Measurements from ENCODE around the gene BTBD6.

BTBD6 gene

GRCh38 chr14:105248368-105249181 is at the start of gene BTBD6:
BTBD6 (plus strand) TSS chr14:105248533; CDS start chr14:105248712, 179 bp downstream.
- peak; percentile 92 for DNase-seq

DNA sequence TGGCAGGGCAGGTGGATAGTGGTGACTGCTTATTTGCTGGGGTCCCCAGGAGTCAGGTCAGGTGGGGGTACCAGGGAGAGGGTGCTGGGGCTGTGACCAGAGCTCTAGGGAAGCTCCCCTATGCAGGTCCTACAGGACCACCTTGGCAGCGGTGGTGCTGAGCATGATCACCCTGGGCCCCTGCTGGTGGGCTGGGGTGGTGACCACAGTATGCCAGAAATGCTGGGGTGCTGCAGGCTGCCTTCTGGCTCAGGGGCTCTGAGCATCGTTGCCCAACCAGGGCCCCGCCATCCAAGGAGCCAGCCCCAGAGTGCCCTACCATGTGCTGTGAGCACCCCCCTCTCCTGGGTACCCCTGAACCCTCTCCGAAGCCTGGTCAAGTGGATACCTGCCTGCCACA is 49.7 kb upstream of the BTBD6 start:
- no peak for DNase-seq

- peak; percentile 32 for DNase-seq
Observed at GRCh38 chr14:105199093-105199492, 49.2 kb upstream of the BTBD6 start.

GRCh38 chr14:105200074-105200473 is 48.3 kb upstream of the BTBD6 start:
- DNase-seq: no peak

DNA sequence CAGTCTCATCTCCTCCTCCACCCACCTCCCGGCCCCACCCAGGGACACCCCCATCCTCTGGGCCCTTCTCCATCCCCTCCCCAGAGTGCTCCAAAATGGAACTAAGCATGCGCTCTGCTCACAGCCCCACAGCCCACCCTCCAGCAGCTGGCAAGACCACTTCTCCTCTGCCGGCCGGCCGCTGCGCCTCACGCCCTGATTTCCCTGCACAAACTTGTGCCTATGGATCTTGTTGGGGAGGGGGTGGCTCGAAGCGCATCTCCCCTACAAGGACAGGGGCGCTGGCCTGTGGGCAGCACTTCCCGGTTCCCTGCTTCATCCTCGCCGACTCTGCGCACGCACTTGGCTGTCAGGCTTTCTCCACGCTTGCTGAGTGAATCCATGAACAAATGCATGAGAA is 47.7 kb upstream of the BTBD6 start:
- DNase-seq: no peak

- DNase-seq: peak; percentile 29
Observed at GRCh38 chr14:105201156-105201924, 47.0 kb upstream of the BTBD6 start.

DNA sequence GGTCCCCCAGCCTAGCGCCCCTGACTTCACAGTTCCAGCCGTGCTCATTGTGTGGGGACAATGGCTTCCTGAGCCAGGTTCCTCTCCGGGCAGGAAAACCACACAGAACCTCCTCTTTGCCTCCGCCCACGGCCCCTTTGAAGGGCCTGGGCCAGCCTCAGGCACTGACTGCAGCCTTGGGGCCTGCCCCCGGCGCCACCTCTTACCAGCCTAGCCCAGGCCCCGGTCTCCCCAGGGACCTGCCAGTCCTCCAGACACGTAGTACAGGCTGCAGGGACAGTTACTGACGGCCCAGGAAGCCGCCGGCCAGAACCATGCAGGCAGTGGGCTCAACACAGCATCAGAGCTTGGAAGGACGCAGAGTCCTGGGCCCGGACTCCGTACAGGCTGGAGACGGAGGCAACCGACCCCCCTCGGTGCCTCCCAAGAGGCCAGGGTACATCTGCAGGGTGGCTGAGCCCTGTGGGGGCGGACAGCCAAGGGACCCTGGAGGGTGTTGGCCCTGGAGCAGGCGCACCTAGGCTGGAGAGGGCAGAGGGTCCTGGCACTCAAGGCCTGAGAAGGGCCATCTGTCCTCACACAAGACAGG is 46.3 kb upstream of the BTBD6 start:
- DNase-seq: no peak

- DNase-seq: peak; percentile 76
Observed at GRCh38 chr14:105203057-105203531, 45.2 kb upstream of the BTBD6 start.

DNA sequence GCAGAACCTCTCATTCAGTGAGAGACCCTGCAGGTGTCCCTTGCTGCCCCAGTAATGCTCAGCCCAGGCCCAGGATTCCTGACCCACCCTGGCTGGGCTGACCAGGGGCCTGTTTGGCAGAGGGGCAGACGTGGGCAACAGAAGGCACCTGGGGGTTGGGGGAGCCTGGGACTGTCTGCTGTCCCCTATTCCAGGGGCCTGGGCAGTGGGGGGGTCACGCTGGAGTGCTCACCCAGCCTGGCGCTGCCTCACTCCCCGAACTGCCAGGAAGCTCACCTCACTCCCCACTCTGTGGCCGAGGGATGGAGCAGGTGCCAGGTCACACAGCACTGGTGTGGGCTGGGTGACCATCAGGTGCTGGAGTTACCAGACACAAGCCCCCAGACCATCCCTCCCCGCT is 44.6 kb upstream of the BTBD6 start:
- no peak for DNase-seq

GRCh38 chr14:105204206-105204930 is 44.0 kb upstream of the BTBD6 start:
- DNase-seq: no peak

DNA sequence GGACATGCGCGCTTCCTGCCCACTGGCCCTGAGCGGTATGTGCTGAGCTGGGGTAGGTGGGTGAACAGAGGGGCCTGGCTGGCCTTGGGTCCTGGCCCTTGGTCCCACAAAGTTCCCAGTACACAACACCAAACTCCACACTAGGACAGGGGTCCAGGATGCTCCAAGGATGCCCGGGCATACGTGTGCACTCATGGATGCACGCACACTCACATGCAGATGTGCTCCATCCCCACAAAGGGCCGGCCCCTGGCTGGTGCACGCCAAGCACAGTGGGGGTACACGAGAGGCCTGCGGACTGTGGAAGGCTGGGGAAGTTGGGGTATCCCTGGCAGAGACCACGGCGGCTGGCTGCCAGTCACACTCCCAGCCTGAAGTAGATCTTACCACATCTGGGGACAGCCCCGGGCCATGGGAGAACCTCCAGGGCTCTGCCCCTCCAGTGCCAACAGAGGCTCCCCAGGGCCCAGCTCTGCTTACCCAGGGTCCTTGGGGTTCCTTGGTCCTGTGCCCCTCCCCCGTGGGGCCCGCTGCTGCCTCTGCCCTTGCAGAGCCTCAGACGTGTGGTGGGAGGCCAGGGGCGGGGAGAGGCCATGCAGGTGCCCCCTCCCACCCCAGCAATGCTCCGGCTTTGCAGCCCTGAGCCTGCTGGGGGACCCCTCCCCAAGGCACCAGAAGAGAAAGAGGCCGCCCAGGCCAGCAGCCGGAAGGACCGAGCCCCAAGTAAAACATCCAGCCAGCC is 43.2 kb upstream of the BTBD6 start:
- DNase-seq: no peak

DNA sequence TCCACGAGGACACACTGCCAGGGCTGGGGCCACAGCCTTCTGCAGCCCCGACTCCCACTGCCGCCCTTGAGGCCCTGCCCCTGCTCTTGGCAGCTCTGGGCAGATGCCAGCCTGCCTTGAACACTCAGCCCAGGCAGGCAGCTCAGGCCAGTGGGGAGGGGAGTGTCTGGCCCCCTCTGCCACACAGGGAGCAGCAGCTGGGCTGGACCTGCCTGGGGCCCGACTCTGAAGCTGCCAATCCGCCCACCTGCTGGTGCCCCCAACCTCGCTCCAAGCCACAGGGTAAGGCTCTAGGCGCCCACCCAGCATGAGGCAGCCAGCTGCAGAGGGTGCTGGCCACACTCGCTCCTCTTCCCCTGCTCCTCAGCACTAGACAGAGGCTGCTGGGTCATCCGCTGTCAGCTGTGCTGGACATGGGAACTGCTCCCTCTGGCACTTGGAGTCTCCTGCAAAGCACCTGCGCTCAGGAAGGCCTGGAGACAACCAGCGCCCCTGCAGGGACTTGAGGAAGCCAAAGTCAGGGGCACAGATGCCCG is 42.6 kb upstream of the BTBD6 start:
- DNase-seq: peak; percentile 39

GRCh38 chr14:105206873-105207272 is 41.5 kb upstream of the BTBD6 start:
- no peak for DNase-seq

DNA sequence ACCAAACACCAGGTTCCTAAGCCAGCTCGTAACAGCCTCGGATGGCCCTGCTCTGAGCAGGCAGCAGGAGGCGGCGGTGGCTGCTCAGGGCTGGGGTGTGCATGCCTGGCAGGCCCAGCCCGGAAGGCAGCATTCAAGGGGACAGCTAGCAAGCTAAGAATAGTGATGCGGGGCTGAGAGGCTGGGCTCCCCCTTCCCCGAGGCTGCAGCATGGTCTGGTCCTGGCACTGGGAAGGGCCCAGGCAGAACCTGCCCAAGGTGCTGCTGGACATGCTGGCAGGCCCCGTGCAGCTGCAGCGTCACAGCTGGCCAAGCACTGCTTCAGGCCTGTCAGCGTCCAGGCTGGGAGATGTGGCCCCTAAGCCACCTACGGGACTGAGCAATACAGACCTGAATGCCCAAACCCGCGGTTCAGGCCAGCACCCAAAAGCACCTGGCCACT is 40.9 kb upstream of the BTBD6 start:
- peak; percentile 27 for DNase-seq

- DNase-seq: no peak
Observed at GRCh38 chr14:105207996-105208737, 40.2 kb upstream of the BTBD6 start.

GRCh38 chr14:105208738-105209075 is 39.6 kb upstream of the BTBD6 start:
- DNase-seq: no peak

DNA sequence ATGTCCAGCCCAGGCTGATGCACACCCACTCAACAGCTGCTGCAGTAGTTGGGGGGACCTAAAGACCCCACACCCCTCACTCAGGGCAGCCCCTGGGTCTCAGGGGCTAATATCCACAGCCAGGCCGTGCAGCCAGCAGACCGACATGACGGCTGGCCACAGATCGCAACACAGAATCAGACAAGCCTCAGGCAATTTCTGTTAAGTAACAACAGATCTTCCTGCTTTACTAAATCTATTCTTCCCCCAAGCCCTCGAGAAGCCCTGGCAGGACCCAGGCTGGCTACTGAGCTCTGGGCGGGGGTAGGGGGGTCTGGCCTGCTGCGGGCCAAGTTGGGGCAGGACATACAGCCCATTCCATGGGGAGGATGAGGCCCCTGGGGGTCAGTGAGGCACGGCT is 39.2 kb upstream of the BTBD6 start:
- DNase-seq: no peak

- no peak for DNase-seq
Observed at GRCh38 chr14:105209646-105210045, 38.7 kb upstream of the BTBD6 start.

GRCh38 chr14:105210266-105211025 is 37.9 kb upstream of the BTBD6 start:
- no peak for DNase-seq

DNA sequence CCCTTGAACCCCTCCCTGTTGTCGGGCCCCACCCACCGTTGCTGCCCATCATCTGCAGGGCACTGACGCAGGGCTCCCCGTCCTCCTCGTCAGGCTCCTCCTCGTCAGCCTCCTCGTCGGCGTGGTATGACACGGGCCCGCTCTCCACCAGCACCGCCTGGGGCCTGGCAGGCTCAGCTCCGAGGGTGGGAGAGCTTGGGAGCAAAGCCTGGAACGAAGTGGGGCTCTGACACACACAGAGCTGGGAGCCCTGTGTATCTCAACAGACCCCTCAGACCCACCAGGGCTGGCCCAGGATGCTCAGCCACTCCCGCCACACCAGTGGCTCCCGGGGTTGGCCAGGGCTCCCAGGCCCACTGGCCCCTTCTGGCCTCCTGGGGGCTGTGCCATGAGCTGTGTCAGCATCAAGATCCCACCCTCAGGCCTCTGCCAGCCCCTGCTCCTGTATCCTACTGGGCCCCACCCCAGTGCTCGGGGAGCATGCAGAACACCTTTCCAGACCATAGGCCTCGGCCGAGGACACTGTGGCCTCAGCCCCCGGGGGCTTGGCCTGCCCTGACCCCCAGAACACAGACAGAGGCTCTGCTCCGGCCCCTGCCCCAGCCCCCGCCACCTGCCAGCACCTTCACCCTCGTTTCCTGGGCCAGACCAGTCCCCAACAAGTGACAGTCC is 37.1 kb upstream of the BTBD6 start:
- DNase-seq: no peak
